ENCODE results near the gene CSRNP3.

CSRNP3 gene

DNA sequence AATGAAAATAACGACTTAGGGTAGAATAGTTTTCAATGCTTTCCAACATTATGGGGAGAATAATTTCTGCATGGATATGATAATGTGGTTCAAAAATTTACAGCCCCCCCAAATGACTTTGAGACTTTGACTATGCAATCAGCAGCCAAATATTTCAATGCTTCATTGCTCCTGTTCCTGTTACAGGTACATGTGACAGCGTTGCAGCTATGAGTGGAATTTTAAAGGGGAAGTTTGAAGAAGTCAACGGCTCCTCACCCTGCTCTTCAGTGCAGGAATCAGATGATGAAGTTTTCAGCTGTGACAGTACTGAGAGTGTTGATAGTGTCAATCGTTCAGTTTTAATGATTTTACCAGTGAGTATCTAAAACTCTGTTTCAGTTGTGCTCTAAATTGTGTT, 25.1 kb downstream of the CSRNP3 start:
- H3K9me3 ChIP-seq (ENCODE audit: insufficient read depth, low read length): no peaks in the 10 kb centered on the region
- H3K36me3 ChIP-seq (ENCODE audit: insufficient read depth, insufficient read length, low read length): no peaks in the 10 kb centered on the region
- DNase-seq (ENCODE audit: low read depth, low spot score): no peak
- no peak overlapping the region for H3K4me3 ChIP-seq (ENCODE audit: insufficient read length, low read depth)
- no peak overlapping the region for H3K9ac ChIP-seq (ENCODE audit: insufficient read length, low read depth)
- TF ChIP-seq ZNF274 (IDR thresholded peaks at IDR 0.05; ENCODE audit: low read depth, low read length) (no peak), SUZ12 (IDR thresholded peaks at IDR 0.05; ENCODE audit: extremely low read depth, insufficient read depth, insufficient read length) (no peak), YY1 (IDR thresholded peaks at IDR 0.05; ENCODE audit: insufficient read depth, insufficient read length) (no peak)
- no peaks in the 10 kb centered on the region for H3K27me3 ChIP-seq (ENCODE audit: insufficient read depth, insufficient read length)
- no peaks in the 10 kb centered on the region for H3K4me1 ChIP-seq (ENCODE audit: insufficient read depth, insufficient read length)

DNA sequence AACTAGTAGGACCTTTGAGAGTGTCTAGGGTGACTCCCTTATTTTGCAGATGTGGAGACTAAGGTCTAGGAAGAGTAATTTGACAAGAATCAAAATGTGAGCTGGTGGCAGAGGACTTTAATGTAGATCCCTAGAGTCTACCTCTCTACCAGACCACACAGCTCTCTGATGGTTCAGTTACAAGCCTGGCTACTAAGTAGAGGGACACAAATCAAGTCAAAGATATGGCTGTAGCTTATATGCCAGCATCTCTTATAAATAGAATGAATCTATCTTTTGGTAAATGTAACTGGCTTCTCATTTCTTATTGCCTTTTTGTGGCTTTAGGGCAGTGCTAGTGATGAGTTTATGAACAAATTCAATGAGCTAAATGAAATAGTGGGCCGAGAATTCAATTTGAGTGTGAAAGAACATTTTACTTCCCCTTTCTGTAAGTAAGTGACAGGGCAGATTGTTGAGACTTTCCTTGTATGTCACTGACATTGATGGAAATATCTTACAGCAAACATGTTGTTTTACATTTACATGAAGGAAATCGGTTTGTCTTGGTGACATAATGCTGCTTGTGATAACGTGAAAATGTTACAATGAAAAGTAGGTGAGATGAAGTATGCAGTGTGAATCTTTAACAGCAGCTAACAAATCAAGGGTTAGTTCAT, 28.3 kb downstream of the CSRNP3 start:
- no peak for DNase-seq (ENCODE audit: low read depth, low spot score)
- Histone ChIP-seq H3K9me3 (ENCODE audit: insufficient read depth, low read length) (no peaks in the 10 kb centered on the region), H3K4me3 (ENCODE audit: insufficient read length, low read depth) (no peak overlapping the region), H3K36me3 (ENCODE audit: insufficient read depth, insufficient read length, low read length) (no peaks in the 10 kb centered on the region), H3K9ac (ENCODE audit: insufficient read length, low read depth) (no peak overlapping the region), H3K27me3 (ENCODE audit: insufficient read depth, insufficient read length) (no peaks in the 10 kb centered on the region), H3K4me1 (ENCODE audit: insufficient read depth, insufficient read length) (no peaks in the 10 kb centered on the region)
- no peak for TF ChIP-seq SUZ12 (IDR thresholded peaks at IDR 0.05; ENCODE audit: extremely low read depth, insufficient read depth, insufficient read length)
- no peak for TF ChIP-seq YY1 (IDR thresholded peaks at IDR 0.05; ENCODE audit: insufficient read depth, insufficient read length)
- no peak for TF ChIP-seq ZNF274 (IDR thresholded peaks at IDR 0.05; ENCODE audit: low read depth, low read length)

DNA sequence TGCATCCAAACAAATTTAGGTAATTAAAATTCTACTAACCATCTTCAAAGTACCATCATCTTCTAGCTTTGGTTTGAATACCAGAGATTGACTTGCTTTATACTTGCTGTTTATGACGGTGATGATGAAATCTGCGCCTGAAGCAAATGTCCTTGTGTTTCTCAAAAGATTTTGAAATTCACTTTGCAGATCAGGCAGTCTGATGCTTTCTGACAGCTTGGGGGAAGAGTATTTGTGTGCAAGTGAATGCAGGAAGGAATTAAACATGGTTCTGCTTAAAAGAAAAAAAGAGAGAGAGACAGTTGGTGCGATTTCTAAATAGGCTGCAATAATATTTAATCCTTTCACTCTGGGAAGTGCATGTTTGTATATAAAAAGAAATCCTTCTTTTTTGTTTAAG, 29.6 kb downstream of the CSRNP3 start:
- Histone ChIP-seq H3K9ac (ENCODE audit: insufficient read length, low read depth) (no peak overlapping the region), H3K36me3 (ENCODE audit: insufficient read depth, insufficient read length, low read length) (no peaks in the 10 kb centered on the region), H3K4me3 (ENCODE audit: insufficient read length, low read depth) (no peak overlapping the region), H3K27me3 (ENCODE audit: insufficient read depth, insufficient read length) (no peaks in the 10 kb centered on the region), H3K4me1 (ENCODE audit: insufficient read depth, insufficient read length) (no peaks in the 10 kb centered on the region), H3K9me3 (ENCODE audit: insufficient read depth, low read length) (no peaks in the 10 kb centered on the region)
- TF ChIP-seq YY1 (IDR thresholded peaks at IDR 0.05; ENCODE audit: insufficient read depth, insufficient read length) (no peak), ZNF274 (IDR thresholded peaks at IDR 0.05; ENCODE audit: low read depth, low read length) (no peak)
- DNase-seq (ENCODE audit: low read depth, low spot score): no peak

DNA sequence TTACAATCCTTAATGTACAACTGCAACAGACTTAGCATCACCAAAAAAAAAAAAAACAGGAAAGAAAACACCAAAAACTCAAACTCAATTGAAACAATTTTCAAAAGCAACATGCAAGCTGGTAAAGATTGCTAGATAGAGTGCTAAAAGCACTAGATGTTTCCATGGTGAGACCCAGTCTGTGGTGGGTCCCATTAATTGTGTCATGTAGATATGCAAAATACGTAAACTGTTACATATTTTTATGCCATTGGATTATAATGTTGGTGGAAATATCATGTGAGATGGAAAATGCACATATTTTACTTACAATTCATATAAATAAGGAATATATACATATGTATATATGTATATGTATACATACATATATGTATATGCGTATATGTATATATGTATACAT, 30.5 kb downstream of the CSRNP3 start:
- H3K27me3 ChIP-seq (ENCODE audit: insufficient read depth, insufficient read length): no peaks in the 10 kb centered on the region
- H3K36me3 ChIP-seq (ENCODE audit: insufficient read depth, insufficient read length, low read length): no peaks in the 10 kb centered on the region
- H3K9ac ChIP-seq (ENCODE audit: insufficient read length, low read depth): no peak overlapping the region
- H3K9me3 ChIP-seq (ENCODE audit: insufficient read depth, low read length): no peaks in the 10 kb centered on the region
- no peak for TF ChIP-seq YY1 (IDR thresholded peaks at IDR 0.05; ENCODE audit: insufficient read depth, insufficient read length)
- no peak for TF ChIP-seq ZNF274 (IDR thresholded peaks at IDR 0.05; ENCODE audit: low read depth, low read length)
- no peak for TF ChIP-seq SUZ12 (IDR thresholded peaks at IDR 0.05; ENCODE audit: extremely low read depth, insufficient read depth, insufficient read length)
- H3K4me1 ChIP-seq (ENCODE audit: insufficient read depth, insufficient read length): no peaks in the 10 kb centered on the region
- no peak for DNase-seq (ENCODE audit: low read depth, low spot score)
- no peak overlapping the region for H3K4me3 ChIP-seq (ENCODE audit: insufficient read length, low read depth)

DNA sequence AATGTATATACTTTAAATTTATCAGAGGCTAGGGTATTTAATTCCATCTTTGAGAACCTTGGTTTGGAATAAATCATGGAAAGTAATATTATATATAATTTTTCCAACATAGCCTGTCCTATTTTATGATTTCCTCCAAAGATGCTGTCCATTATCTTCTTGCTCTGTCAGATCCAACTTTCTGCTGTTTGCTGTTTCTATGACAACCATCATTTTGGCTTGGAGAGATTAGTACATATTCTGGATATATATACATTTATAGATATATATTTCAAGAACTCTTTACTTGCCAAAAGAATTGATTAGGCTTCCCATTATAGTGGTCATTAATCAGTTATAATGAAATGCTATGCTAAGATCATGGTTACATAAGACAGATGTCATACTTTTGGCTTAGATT, 31.3 kb downstream of the CSRNP3 start:
- Histone ChIP-seq H3K9ac (ENCODE audit: insufficient read length, low read depth) (no peak overlapping the region), H3K4me1 (ENCODE audit: insufficient read depth, insufficient read length) (no peaks in the 10 kb centered on the region), H3K36me3 (ENCODE audit: insufficient read depth, insufficient read length, low read length) (no peaks in the 10 kb centered on the region), H3K27me3 (ENCODE audit: insufficient read depth, insufficient read length) (no peaks in the 10 kb centered on the region), H3K4me3 (ENCODE audit: insufficient read length, low read depth) (no peak overlapping the region), H3K9me3 (ENCODE audit: insufficient read depth, low read length) (no peaks in the 10 kb centered on the region)
- no peak for DNase-seq (ENCODE audit: low read depth, low spot score)
- TF ChIP-seq YY1 (IDR thresholded peaks at IDR 0.05; ENCODE audit: insufficient read depth, insufficient read length): no peak
- no peak for TF ChIP-seq SUZ12 (IDR thresholded peaks at IDR 0.05; ENCODE audit: extremely low read depth, insufficient read depth, insufficient read length)
- no peak for TF ChIP-seq ZNF274 (IDR thresholded peaks at IDR 0.05; ENCODE audit: low read depth, low read length)

DNA sequence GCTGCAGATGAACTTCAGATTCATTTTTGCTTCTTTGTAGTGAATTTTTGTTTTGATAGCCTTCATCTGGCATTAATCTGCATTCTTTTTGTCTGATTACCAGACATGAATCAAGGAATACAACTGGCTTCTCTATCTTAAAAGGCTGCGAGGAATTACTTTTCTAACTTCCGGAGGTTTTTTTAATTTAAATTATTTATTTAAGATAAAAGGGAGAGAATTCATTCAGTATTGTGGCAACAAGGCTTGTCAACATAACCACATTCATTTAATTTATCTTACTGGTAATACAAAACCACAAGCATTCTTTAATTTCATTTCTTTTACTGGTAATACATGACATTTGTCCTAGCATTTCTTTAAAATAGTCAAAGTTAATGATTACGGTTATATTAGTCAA, 36.0 kb downstream of the CSRNP3 start:
- Histone ChIP-seq H3K4me3 (ENCODE audit: insufficient read length, low read depth) (no peak overlapping the region), H3K4me1 (ENCODE audit: insufficient read depth, insufficient read length) (no peaks in the 10 kb centered on the region), H3K9ac (ENCODE audit: insufficient read length, low read depth) (no peak overlapping the region), H3K27me3 (ENCODE audit: insufficient read depth, insufficient read length) (no peaks in the 10 kb centered on the region), H3K9me3 (ENCODE audit: insufficient read depth, low read length) (no peaks in the 10 kb centered on the region), H3K36me3 (ENCODE audit: insufficient read depth, insufficient read length, low read length) (no peaks in the 10 kb centered on the region)
- TF ChIP-seq SUZ12 (IDR thresholded peaks at IDR 0.05; ENCODE audit: extremely low read depth, insufficient read depth, insufficient read length) (no peak), ZNF274 (IDR thresholded peaks at IDR 0.05; ENCODE audit: low read depth, low read length) (no peak), YY1 (IDR thresholded peaks at IDR 0.05; ENCODE audit: insufficient read depth, insufficient read length) (no peak)
- DNase-seq (ENCODE audit: low read depth, low spot score): no peak

DNA sequence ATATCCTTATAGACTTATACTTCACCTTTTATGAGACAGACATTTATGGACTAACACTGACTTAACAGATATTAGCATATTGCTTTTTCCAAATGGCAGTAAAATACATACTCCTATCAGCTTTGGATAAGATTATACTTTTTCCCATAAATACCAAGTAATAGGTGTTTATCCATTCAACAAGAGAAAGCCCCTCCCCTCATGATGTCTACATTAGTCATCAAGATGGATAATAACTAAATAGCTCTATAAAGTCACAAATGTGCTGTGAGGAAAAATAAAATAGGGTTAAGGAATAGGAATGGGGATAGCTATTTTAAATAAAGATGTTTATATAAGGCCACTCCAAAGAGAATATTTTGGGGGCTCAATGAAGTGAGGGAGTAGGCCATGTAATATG, 39.4 kb downstream of the CSRNP3 start:
- no peaks in the 10 kb centered on the region for H3K9me3 ChIP-seq (ENCODE audit: insufficient read depth, low read length)
- TF ChIP-seq ZNF274 (IDR thresholded peaks at IDR 0.05; ENCODE audit: low read depth, low read length) (no peak), SUZ12 (IDR thresholded peaks at IDR 0.05; ENCODE audit: extremely low read depth, insufficient read depth, insufficient read length) (no peak), YY1 (IDR thresholded peaks at IDR 0.05; ENCODE audit: insufficient read depth, insufficient read length) (no peak)
- no peaks in the 10 kb centered on the region for H3K4me1 ChIP-seq (ENCODE audit: insufficient read depth, insufficient read length)
- H3K27me3 ChIP-seq (ENCODE audit: insufficient read depth, insufficient read length): no peaks in the 10 kb centered on the region
- H3K4me3 ChIP-seq (ENCODE audit: insufficient read length, low read depth): no peak overlapping the region
- H3K36me3 ChIP-seq (ENCODE audit: insufficient read depth, insufficient read length, low read length): no peaks in the 10 kb centered on the region
- no peak for DNase-seq (ENCODE audit: low read depth, low spot score)
- no peak overlapping the region for H3K9ac ChIP-seq (ENCODE audit: insufficient read length, low read depth)

Data from NT2/D1 (cell line).